NCI-H226 (cell line): ENCODE measurements around the gene SRM.
A peak's percentile ranks its signal among the peaks of the same experiment; 100 is the strongest.
"Not testable (repeated sequence)": the region's sequence is repeated elsewhere in the genome, so short reads cannot be mapped to it uniquely, and the experiment has no call there.

Experiments used
- DNase-seq: peaks from one replicate; pipeline ENCODE4 v3.0.0-alpha.2; 2015

The SRM gene

DNA sequence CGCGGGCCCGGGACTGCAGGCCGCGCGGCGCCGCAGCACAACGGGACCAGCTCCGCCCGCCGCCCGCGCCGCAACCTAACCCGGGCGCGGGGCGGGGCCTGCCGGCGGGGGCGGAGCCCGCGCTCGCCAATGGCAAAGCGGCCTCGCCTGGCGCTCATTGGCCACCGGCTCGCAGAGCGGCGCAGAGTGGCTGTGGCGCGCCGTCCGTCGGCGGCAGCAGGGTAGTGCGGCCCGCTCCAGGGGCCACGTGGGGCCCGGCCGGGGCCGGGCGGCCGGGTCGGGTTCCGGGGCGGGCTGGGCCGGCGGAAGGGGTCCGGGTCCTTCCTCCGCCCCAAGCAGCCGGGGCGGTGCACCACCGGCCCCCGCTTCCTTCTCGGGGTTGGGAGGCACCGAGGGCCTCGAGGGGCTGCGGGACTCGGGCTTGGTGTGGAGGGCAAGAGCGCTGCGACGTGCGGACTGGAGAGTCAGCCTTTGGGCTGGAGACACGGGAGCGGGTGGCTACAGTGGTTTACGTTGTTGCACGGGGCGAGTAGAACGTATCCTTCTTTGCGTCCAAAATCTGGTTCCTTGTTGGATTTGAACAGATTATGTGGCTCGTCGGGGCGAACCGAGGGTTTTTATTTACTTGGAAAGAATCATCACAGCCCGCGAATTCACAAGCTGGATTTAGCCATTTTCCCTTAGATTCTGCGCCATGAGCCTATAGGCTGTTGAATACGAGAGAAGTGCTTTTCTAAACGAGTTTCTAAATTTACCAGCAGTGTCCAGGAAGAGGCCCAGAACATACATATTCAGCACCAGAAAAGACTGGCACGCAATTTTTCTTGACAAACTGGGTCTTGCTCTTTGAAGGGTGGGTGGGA, at the start of gene SRM:
Gene SRM, minus strand, starts transcription at position 51 of the 863 bp plus-strand sequence. CDS start 75 bp downstream, outside the sequence.
- DNase-seq, result peak; percentile 92

DNA sequence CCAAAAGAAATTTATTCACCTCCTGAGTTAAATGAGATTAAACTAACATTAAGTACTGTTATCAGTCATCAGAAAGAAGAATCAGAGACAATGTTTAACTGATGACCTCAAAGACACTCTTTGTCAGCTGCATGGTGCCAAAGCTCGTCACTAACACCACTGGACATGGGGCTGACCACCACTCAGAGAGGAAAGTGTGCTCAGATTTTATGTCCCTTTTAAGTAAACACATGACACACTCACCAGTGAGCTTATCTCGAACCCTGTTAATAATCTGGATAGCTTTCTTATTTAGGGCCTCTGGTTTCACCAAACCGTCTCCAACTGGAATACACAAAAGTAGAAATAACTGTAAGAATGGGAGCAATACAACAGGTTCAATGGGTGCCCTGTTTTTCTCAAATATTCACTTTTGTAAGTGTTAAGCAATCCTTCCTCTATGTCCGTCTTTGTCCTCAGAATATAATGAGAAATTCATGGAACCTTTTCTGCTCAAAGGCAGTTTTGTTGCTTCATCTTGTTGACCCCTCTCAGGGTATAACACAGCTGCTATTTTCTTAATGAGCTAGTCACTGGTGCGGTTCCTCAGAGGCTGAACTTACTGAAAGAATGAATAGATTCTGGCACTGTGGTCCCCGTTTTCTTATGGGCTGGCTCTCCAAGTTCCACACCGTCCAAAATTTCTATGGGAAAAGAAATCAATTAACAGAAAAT, 49.4 kb upstream of the SRM start:
- no peak for DNase-seq

DNA sequence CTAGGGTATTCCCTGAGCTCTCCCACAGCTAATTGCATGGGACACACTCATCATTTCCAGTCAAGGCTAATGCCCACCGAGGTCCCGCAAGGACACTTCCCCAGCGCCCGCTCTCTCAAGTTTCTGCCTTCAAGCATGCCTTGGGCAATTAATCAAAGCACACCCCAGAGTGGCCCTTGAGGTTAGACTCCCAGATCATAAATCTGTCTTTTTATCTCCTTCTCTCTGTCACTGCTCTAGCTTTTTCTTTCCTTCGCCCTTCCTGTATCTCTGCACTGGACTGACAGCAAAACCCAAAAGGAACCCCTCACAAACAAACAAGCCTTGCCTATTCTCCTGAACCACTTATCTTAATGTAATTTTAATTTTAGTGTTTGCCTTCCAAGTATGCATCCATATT, 47.8 kb upstream of the SRM start:
- no peak for DNase-seq

DNA sequence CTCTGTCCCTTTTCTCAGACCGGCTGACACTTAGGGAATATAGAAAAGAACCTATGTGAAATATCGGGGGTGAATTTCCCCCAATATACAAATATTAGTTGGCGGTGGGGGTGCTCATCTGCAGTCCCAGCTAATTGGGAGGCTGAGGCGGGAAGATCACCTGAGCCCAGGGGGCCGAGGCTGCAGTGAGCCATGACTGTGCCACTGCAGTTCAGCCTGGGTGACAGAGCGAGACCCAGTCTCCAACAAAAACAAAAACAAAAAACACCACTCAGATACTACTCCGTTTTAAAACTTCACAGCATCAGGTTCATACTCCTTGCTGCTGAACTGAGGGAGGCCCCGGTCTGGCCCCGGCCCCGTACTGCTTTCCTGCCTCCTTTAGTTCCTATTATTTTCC, 45.8 kb upstream of the SRM start:
- no peak for DNase-seq

DNA sequence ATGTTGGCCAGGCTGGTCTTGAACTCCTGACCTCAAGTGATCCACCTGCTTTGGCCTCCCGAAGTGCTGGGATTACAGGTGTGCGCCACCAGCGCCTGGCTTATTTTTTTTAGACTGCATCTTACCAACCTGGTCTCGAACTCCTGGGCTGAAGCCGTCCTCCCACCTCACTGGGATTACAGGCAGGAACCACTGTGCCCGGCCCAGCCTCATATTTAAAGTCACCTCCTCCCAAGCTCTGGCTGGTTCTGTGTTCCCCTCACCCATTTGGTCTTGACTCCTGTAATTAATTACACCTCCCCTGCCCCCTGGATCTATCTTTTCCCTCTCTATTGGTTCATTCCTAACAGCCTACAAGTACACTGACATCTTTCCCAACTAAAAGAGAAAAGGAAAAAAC, 41.5 kb upstream of the SRM start:
- no peak for DNase-seq

DNA sequence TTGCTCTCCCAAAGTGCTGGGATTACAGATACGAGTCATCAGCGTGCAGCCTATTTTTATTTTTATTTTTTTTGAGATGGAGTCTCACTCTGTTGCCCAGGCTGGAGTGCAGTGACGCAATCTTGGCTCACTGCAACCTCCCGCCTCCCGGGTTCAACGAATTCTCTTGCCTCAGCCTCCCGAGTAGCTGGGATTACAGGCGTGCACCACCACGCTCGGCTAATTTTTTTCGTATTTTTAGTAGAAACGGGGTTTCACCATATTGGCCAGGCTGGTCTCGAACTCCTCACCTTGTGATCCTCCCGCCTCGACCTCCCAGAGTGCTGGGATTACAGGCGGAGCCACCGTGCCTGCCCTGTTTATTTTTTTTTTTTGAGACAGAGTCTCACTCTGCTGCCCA, 41.0 kb upstream of the SRM start:
- not testable (repeated sequence) for DNase-seq

DNA sequence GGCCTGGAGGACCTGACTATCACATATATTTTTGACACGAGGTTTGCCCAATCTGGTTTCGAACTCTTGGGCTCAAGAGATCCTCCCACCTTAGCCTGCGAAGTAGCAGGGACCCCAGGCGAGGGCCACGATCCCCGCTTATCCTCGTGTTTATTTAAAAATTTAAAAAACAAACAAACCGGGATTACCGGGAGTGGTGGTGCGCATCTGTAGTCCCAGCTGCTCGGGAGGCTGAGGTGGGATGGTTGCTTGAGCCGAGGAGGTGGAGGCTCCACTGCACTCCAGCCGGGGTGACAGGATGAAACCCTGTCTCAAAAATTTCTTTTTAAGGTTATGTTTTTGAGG, 40.3 kb upstream of the SRM start:
- DNase-seq, result no peak

DNA sequence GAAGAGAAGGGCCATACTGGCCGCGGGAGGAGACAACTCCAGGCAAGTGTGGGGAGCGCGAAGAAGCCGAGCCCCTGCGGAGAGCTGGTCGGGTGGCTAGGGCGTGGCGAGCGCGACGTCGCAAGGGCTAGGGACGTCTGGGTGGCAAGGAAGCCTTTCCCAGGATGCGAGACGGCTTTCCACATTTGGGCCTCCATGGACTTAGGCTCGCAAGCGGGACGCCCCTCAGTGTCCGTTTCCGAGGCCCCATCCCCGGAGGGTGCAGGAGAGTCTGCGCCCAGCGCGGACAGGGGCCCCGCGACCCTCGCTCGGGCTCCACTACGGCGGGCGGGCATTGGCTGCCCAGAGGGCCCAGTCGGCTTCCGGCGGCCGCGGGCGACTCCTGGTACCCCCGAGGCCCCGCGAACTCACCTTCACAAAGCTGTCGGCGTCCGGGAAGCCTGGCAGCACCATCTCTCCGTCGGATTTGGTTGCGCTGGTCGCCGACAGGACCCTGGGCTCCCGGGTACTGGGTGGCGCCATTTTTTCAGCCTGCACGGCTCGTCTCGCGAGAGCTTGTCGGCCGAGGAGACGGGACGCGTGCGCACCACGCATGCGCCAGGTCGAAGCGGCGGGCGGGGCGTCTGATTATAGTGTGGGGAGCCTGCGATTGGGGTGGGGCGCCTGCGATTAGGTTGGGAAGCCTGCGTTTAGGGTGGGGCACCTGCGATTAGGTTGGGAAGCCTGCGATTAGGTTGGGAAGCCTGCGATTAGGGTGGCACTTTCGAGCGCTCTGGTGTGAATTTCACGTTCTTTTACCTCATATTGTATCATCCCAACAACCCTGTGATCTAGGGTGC, 39.7 kb upstream of the SRM start, which contains the start of gene EXOSC10:
Gene EXOSC10, minus strand, starts transcription at position 560 of the 839 bp plus-strand sequence. Its CDS starts 38 bp downstream, at position 522.
- peak; percentile 86 for DNase-seq

DNA sequence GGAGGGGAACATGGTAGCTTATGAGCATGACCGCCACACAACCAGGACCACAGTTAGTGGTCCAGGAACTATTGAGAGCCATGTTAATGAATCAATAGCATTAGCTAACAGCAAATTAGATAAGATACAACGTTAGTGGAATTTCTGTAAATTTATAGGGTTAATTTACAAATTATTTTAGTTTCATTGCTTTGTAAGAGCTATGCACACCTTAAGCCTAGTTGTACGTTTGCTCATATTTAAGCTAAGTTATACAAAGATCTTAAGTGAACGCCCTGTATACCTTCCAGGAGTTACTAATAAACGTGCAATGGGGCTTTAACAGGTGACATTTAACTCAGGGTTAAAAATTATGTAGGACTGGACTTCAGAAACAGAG, 39.1 kb upstream of the SRM start:
- no peak for DNase-seq

DNA sequence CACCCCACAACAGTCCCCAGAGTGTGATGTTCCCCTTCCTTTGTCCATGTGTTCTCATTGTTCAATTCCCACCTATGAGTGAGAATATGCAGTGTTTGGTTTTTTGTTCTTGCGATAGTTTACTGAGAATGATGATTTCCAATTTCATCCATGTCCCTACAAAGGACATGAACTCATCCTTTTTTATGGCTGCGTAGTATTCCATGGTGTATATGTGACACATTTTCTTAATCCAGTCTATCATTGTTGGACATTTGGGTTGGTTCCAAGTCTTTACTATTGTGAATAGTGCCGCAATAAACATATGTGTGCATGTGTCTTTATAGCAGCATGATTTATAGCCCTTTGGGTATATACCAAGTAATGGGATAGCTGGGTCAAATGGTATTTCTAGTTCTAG, 24.0 kb upstream of the SRM start:
- not testable (repeated sequence) for DNase-seq

DNA sequence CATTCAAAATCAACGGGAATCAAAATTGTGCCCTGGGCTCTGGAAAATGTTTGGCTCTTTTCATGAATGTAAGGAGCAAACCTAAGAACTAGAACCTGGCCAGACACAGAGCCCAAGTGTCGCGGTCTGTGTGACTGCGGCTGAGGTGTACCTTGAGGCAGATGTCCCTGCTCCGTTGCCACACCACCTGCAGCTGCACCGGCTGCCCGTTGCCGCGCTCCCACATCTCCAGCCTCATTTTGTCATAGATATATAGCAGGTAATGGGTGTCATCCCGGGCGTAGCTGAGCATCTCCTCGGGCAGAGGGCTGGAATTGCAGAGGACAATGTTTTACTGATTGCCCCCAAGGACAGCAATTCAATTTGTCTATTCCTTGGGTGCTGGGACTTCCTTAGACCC, 21.1 kb upstream of the SRM start:
- DNase-seq, result no peak

DNA sequence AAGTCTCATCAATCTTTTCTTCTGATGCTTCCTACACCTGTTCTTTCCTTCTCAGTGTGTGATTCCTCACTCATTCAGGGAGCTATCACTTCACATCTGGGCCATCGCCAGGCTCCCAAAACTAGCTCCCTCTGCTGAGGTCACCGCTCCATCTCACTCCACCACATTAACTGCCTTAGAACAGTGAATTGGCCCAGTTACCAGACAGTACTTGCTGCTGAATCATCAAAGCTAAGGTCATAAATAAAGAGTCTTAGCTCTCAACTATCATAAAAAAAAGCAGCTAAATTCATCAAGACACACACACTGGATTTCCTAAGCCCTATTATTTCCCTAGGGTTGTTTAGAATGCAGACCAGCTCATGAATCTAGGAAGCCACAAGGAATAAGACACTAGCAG, 18.8 kb upstream of the SRM start:
- DNase-seq, result no peak

DNA sequence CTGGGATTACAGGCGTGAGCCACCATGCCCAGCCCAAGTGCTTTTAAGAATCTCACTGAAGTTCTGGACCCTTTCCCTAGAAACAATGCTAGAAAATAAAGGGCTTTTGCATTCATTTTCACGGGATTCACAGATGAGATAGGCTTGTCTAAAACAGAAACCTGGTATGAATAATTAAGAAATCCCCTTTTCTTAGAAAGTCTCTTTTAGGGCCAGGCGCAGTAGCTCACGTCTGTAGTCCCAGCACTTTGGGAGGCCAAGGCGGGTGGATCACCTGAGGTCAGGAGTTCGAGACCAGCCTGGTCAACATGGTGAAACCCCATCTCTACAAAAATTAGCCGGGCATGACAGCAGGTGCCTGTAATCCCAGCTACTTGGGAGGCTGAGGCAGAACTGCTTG, 13.6 kb upstream of the SRM start:
- not testable (repeated sequence) for DNase-seq

DNA sequence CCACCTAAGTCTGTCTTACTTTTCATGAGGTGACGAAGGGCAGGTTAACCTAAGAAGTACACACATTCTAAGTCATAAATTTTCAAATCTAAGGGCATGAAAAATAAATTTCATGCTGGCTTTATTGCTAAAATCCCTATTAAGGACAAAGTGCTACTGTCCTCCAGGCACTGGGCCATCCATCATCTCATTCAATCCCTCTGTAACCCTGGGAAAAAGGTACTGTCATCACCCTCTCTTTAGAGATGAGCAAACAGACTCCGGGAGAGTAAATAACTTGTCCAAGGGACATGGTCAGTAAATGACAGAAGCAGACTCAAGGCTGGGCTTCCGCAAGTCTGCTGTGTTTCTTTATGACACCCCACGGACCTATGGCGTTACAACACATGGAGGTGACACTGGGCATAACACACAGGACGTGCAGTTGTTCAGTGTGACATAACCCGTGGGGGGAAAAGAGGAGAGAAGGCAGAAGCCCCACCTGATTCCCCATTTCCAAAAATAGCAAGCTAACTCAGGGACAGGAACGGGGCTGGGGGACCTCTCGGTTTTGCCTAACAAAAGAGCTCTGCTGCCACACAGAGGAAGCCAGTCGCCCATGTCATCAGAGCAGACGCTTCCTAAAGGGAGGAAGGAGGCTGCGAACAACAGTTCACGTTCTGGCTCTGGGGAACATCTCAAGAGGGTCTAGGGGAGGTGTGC, 12.5 kb upstream of the SRM start:
- no peak for DNase-seq

DNA sequence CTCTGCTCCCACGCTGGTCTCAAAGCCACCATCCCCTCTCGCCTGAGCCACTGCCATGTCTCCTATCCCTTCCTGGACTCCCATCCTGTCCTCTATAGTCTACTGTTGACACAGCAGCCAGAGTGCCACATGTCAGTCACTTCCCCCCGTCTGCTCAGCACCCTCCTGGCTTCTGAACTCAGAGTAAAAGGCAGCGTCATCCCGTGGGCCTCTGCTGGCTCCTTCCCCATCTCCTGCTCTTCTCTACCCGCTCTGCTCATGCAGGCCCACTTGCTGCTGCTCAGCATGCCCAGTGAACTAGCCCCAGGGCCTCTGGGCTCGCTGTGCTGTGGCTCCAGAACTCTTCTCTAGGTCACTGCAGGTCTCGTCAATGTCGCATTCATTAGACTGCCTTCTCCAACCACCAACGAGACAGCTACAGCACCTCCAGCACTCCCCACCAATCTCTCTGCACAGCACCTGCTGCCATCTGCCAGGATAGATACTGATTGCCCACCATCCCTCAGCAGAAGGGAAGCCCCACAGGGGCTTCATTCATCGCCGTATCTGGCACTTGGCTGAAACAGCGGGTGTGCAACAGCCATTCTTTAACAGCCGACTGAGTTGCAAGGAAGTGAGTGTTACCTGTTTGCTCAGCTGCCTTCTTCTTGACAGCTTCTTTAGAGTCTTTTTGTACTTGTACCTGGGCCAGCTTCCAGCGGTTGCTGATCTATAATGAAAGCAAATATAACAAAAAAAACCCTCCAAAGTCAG, 11.8 kb upstream of the SRM start:
- DNase-seq, result no peak

DNA sequence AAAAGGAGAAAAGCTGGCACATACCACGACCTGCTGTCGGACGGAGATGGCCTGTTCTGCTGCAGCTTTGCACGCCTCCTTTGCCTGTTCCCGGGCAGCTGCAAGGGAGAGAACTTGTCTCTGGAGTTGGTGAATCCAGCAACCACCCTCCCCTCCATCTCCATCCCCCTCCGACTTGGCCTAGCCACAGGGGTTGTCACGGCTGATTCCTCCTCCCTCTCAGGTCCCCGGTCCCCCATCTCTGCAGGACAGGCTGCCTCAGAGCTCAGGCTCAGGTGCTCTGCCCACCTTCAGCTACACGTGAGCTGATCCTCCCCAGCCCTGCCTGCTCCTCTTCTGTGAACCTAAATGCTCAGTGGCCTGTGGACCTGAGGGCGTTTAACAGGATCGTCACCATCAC, 11.1 kb upstream of the SRM start:
- DNase-seq, result no peak

DNA sequence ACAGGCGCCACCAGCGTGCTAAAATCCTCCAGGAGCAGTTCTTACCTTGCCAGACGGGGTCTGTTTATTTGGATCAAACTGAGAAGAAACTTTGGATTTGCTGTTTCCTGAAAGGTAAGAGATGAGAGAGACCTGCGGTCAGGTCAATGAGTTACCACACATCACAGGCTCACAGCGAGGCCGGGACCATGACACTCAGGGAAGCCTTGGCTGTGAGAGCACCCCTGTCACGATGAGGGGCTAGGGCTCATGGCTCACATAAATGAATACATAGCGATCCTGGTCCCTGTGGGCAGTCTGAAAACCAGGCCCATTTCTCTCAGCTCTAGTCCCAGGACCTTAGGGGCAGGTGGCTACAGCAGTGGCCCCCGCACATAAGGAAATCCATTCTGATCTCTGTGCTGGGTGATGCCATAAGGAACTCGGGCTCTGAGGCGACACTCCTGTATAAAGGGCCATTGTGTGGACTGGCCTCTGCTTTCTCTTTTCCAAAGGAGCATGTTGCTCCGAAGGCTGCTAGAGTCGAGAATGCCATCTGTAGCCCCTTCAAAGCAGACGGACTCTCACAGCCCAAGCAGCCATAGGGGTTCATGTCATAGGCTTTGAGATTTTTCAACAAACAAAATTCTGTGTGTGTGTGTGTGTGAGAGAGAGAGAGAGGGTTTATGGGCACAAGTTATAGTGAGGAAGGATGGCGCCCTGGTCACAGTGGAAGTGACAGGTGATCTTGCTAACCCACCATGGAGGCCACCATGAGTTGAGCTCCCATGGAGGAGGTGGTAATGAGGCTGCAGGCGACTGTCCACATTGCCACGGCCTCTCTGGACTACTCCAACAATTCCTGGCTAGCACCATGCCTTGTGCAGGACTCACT, 9.0 kb upstream of the SRM start:
- no peak for DNase-seq

DNA sequence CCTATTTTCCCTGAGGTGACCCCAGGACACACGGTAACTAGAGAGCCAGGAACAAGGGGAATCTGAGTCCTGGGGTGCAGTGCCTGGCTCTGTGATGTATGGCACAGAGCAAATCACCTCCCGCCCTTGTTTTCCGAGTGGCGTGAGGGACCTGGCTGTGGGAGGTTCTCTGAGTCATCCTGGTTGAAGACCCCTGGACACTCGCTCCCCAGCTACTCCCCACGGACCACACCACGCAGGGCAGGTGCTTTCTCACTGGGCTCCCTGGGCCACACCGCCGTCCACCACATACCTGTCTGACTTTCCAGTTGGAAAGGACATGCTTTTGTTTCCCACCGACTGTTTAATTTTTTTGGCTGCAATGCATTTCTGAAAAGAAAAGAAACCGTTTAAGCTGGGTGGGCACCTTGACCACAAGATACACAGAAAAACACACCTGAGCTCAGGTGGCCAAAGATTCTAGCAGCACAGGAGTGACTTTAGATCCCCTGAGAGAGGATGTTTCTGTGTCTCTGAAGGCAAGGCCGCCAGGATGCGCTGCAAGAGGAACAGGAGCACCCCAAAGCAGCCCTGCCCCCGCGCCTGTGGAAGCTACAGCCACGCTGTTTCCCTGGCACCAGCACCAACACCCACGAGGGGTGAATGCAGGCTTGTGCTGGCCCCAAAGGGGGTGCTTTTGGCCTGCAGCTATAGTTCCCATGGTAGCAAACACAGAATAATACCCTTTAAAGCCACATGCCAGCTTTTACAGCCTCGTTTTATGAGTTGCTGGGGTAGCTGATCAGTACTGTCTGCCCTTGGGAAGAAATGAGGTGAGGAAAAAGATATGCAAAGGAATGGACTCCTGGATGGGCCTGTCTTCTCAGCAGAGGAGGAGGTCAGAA, 8.1 kb upstream of the SRM start:
- DNase-seq, result no peak

DNA sequence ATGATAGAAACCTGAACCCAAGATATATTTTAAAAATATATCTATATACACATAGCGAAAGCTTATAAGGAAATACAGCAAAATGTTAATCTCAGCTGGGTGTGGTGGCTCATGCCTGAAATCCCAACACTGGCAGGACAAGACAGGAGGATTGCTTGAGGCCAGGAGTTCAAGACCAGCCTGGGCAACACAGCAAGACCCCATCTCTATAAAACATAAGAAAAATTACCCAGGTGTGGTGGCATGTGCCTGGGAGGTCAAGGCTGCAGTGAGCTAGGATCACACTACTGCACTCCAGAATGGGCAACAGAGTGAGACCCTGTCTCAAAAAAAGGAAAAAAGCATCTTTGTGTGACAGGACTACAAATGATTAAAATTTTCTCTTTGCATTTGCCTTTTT, 6.0 kb upstream of the SRM start:
- no peak for DNase-seq

DNA sequence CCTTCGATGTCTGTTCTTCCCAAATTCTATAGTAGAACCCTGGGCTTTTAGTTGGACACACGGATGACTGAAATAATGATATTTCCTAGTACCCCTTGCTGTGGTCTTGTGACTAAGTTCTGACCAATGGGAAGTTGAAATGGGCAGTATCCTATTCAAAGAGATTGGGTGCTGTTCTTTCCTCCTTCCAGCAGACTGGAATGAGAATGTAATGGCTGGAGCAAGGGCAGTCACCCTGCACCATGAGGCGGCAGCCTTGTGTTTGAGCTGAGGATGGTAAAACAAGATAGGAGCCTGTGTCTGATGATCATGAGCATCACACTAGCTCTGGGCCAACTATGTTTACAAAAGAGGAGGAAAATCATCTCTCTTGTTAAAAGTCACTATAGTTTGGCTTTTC, 5.1 kb upstream of the SRM start:
- DNase-seq, result no peak
